Hepatocyte (in vitro differentiated cells): ENCODE data around the gene PAFAH1B2. TPM values are rescaled to one million over a fixed set of nuclear protein-coding genes. Genes with fewer than 3 reads are reported as not detected.
A peak's percentile ranks its signal among the peaks of the same experiment; 100 is the strongest.

Experiments used
- DNase-seq: peaks from one replicate; pipeline ENCODE4 v3.0.0-alpha.2; 2016; ENCODE audit warnings: low spot score
- H2AFZ ChIP-seq: fragments of 200-600 bp; sonication (generic); 2 replicates; pipeline ENCODE4 v1.6.0; 2016; ENCODE audit warnings: antibody characterized with exemption, mild to moderate bottlenecking
- H3K27ac ChIP-seq: fragments of 200-600 bp; sonication (generic); 2 replicates; pipeline ENCODE4 v1.5.1; 2016; ENCODE audit warnings: mild to moderate bottlenecking
- H3K27me3 ChIP-seq: fragments of 200-600 bp; sonication (generic); 2 replicates; pipeline ENCODE4 v1.6.1; 2016
- H3K36me3 ChIP-seq: fragments of 200-600 bp; sonication (generic); replicated peaks from 2 replicates; pipeline ENCODE4 v1.5.1; 2016; ENCODE audit warnings: low read depth; ENCODE audit not compliant: insufficient read depth
- H3K4me1 ChIP-seq: fragments of 200-600 bp; sonication (generic); 2 replicates; pipeline ENCODE4 v1.5.1; 2016; ENCODE audit warnings: mild to moderate bottlenecking, moderate library complexity; ENCODE audit not compliant: insufficient read depth
- H3K4me2 ChIP-seq: fragments of 200-600 bp; sonication (generic); 2 replicates; pipeline ENCODE4 v1.6.0; 2016
- H3K4me3 ChIP-seq: fragments of 200-600 bp; sonication (generic); 2 replicates; pipeline ENCODE4 v1.5.1; 2016; ENCODE audit warnings: mild to moderate bottlenecking
- H3K79me2 ChIP-seq: fragments of 200-600 bp; sonication (generic); 2 replicates; pipeline ENCODE4 v1.6.0; 2017; ENCODE audit warnings: mild to moderate bottlenecking
- H3K9me2 ChIP-seq: fragments of 200-600 bp; sonication (generic); replicated peaks from 2 replicates; pipeline ENCODE4 v1.6.0; 2017; ENCODE audit warnings: mild to moderate bottlenecking; ENCODE audit not compliant: insufficient read depth
- H3K9me3 ChIP-seq: fragments of 200-600 bp; sonication (generic); 2 replicates; pipeline ENCODE4 v1.5.1; 2016; ENCODE audit warnings: low read depth, mild to moderate bottlenecking
- H4K20me1 ChIP-seq: fragments of 200-600 bp; sonication (generic); 2 replicates; pipeline ENCODE4 v1.6.0; 2016; ENCODE audit warnings: mild to moderate bottlenecking; ENCODE audit not compliant: insufficient read depth, poor library complexity, severe bottlenecking
- EZH2 ChIP-seq: fragments of 200-600 bp; sonication (generic); IDR thresholded peaks from 2 replicates; pipeline ENCODE4 v1.6.1; 2016; ENCODE audit warnings: antibody characterized with exemption, mild to moderate bottlenecking, borderline replicate concordance
- EZH2phosphoT487 ChIP-seq: fragments of 200-600 bp; sonication (generic); IDR thresholded peaks from one replicate; pipeline ENCODE4 v1.6.1; 2018; ENCODE audit warnings: antibody characterized with exemption, mild to moderate bottlenecking, low read depth, moderate library complexity; ENCODE audit not compliant: unreplicated experiment, severe bottlenecking
- WGBS: methylation state at CpG from one replicate; pipeline ENCODE4 v1.1.6; 2016; ENCODE audit warnings: low lambda C conversion rate; ENCODE audit errors: missing lambda C conversion rate; 5-methylcytosine and 5-hydroxymethylcytosine counted together
- polyA plus RNA-seq: library from polyadenylated mRNA; unstranded; fragments of >200 nt; fragmentation: Nextera tagmentation; extraction: Ambion mirVana; gene quantifications from 2 replicates; pipeline ENCODE4 v1.2.1, GENCODE V29; 2016
- total RNA-seq: library from RNA; depleted of rRNA; stranded (reverse); fragments of >200 nt; gene quantifications from 2 replicates; pipeline ENCODE4 v1.2.3, GENCODE V29; 2014
- TF ChIP-seq, protein P1 (sequence below): fragments of 200-600 bp; sonication (generic); IDR thresholded peaks from 2 replicates; pipeline ENCODE4 v1.5.1; 2016; ENCODE audit warnings: antibody characterized with exemption, mild to moderate bottlenecking; ENCODE audit not compliant: poor library complexity

PAFAH1B2 gene
- total and polyA plus RNA-seq, 2 experiments from 2014 or later, result 30.8 to 103 TPM

DNA sequence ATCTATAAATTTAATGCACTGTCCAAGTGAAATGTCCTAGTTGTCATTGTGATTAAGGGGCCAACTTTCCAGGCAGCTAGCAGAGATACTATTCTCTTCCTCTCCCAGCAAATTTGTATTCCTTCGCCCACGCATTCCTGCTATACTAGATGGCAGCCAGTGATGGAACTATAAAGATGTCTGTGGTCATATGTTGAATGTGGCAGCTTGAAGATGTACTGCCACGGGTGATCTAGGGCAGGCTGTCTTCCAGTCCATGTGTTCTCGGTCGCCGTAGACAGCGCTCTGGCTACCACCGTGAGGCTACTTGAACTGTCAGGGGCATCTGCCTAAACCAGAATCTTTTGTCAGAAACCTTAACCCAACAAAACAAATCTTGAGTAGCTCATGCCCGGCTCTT lies 26.1 kb downstream of the PAFAH1B2 start:
- no peak for DNase-seq
- H3K27me3 ChIP-seq, result no peaks in the 10 kb centered on the region
- 91% methylated on average over 9 of the region's 9 CpGs for WGBS
- H3K79me2 ChIP-seq, result peaks cover 9% of the 10 kb centered on the region
- peaks cover 17% of the 10 kb centered on the region for H3K4me1 ChIP-seq
- H2AFZ ChIP-seq, result no peak overlapping the region
- H3K9me2 ChIP-seq, result no peaks in the 10 kb centered on the region
- H3K36me3 ChIP-seq, result no peaks in the 10 kb centered on the region
- H3K27ac ChIP-seq, result no peak overlapping the region
- TF ChIP-seq, protein P1, sequence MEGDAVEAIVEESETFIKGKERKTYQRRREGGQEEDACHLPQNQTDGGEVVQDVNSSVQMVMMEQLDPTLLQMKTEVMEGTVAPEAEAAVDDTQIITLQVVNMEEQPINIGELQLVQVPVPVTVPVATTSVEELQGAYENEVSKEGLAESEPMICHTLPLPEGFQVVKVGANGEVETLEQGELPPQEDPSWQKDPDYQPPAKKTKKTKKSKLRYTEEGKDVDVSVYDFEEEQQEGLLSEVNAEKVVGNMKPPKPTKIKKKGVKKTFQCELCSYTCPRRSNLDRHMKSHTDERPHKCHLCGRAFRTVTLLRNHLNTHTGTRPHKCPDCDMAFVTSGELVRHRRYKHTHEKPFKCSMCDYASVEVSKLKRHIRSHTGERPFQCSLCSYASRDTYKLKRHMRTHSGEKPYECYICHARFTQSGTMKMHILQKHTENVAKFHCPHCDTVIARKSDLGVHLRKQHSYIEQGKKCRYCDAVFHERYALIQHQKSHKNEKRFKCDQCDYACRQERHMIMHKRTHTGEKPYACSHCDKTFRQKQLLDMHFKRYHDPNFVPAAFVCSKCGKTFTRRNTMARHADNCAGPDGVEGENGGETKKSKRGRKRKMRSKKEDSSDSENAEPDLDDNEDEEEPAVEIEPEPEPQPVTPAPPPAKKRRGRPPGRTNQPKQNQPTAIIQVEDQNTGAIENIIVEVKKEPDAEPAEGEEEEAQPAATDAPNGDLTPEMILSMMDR, result no peak
- no peak for TF ChIP-seq EZH2
- no peak for TF ChIP-seq EZH2phosphoT487
- H3K4me3 ChIP-seq, result no peak overlapping the region
- no peaks in the 10 kb centered on the region for H3K9me3 ChIP-seq
- H4K20me1 ChIP-seq, result peaks cover 8% of the 10 kb centered on the region
- no peak overlapping the region for H3K4me2 ChIP-seq

DNA sequence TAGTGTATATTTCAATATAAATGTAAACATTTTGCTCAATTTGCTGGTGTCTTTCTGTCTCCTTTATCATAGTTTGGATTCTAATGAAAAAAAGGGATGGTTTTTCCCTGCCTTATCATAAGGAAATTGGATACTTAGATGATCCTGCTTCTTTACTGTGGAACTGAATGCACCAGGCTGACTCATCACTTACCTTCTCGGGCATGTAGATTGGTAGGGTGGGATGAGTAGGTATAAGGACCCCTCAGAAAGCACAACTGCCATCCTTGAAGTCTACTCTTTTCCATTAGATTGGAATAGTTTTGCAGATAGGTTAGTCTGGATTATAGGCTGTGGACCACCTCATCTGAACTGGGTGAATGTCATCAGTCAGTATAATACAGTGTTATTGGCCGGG lies 26.9 kb downstream of the PAFAH1B2 start:
- Histone ChIP-seq H3K27ac (peak overlapping the region; percentile 70), H3K4me1 (peaks cover 17% of the 10 kb centered on the region), H3K79me2 (peaks cover 9% of the 10 kb centered on the region), H3K27me3 (no peaks in the 10 kb centered on the region), H3K9me2 (no peaks in the 10 kb centered on the region), H3K36me3 (no peaks in the 10 kb centered on the region), H2AFZ (no peak overlapping the region), H3K9me3 (no peaks in the 10 kb centered on the region), H3K4me2 (no peak overlapping the region), H3K4me3 (no peak overlapping the region), H4K20me1 (peaks cover 7% of the 10 kb centered on the region)
- WGBS, result 82% methylated on average over 2 of the region's 2 CpGs
- DNase-seq, result no peak
- TF ChIP-seq EZH2, result no peak
- TF ChIP-seq, protein P1, result no peak

DNA sequence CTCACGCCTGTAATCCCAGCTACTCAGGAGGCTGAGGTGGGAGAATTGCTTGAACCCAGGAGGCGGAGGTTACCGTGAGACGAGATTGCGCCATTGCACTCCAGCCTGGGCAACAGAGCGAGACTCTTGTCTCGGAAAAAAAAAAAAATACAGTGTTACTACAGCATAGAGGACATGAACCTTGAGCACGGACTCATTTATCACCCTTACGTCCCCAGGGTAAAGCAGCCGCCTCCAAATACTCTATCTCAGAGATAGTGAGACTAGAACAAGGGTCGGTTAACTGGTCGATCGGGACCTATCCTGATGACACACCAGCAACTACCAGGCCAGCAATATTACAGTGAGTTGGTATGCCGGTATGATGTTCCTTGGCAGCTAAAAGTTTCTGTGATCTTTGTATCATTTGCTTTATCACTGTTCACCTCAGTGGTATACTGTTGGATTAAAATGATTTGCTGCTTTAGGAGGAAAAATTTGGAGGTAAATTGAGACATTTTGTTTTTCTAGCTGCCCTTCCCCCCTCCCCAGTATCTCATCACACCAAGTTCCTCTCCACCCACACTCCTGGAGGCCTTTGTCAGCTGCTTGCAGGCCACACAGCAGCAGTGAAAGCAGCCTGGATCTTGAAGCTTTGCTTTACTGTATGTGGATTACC lies 27.4 kb downstream of the PAFAH1B2 start:
- Histone ChIP-seq H3K27me3 (no peaks in the 10 kb centered on the region), H3K9me3 (no peaks in the 10 kb centered on the region), H3K9me2 (no peaks in the 10 kb centered on the region), H3K4me2 (no peak overlapping the region), H3K36me3 (no peaks in the 10 kb centered on the region), H3K4me1 (peaks cover 17% of the 10 kb centered on the region), H4K20me1 (peaks cover 6% of the 10 kb centered on the region), H3K4me3 (no peak overlapping the region), H3K27ac (peak overlapping the region; percentile 70), H2AFZ (no peak overlapping the region), H3K79me2 (peaks cover 9% of the 10 kb centered on the region)
- peak; percentile 42 for DNase-seq
- no peak for TF ChIP-seq EZH2
- no peak for TF ChIP-seq EZH2phosphoT487
- TF ChIP-seq, protein P1, result no peak
- WGBS, result 56% methylated on average over 14 of the region's 14 CpGs
